Stimulated activated CD4-positive, alpha-beta T cell treated with anti-CD3 and anti-CD28 coated beads, Interleukin-1b, Interleukin-23, amount 100 ng/mL, for 4 hours (primary cell): Measurements from ENCODE around the gene RIN3.

Experiments used
- DNase-seq, 2 donors: peaks; one replicate each; pipeline ENCODE4 v3.0.0-alpha.2; 2020; ENCODE audit warnings: low read depth in 2 of 2

Gene RIN3

GRCh38 chr14:92507174-92507768 lies 6.3 kb upstream of the RIN3 start:
- no peak for DNase-seq

GRCh38 chr14:92510972-92511371 lies 2.6 kb upstream of the RIN3 start:
- DNase-seq: no peak

DNA sequence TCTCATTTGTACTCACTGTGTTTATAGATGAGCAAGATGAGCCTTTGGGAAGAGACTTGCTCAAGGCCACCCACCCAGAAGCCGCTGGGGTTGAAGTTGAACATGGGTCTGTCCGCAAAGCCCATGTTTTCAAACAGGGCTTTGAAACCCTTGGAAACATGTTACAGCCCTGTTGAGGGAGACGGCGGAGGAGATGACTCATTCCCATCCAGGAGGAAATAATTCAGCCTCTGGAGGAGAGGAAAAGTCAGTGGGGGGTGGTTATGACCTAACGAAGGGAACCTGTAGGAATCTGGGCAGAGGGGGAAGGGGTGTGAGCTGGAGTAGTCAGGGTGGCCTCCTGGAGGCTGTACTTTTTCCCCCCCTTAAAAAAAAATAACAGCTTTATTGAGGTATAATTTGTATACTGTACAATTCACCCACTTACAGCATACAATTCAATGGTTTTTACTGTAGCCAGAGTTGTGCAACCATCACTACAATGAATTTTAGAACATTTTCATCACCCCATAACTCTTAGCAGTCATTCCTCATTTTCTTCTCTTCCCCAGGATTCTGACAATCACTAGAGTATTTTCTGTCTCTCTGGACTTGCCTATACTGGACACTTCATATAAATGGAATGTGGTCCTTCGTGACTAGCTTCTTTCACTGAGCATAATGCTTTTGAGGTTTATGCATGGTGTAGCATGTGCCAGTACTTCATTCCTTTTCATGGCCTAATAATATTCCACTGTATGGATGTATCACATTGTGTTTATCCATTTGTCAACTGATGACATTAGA lies 1.9 kb upstream of the RIN3 start:
- no peak for DNase-seq

DNA sequence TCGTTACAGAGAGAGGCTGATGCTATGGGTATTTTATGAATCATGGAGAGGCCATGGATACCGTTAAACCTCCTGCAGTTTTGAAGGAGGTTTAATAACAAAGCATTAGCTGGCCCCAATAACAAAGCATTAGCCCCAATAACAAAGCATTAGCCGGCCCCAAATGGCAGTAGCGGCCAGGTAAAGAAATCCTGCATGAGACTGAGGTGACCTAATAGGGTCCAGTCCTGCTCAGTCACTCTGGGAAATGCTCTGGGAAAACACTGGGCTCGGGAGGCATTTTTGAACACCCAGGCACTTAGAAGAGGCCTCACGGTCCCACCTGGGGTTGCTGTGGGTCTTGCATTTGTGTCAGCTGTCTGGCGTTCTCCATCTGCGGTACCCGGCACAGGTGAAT lies 776 bp upstream of the RIN3 start:
- no peak for DNase-seq

DNA sequence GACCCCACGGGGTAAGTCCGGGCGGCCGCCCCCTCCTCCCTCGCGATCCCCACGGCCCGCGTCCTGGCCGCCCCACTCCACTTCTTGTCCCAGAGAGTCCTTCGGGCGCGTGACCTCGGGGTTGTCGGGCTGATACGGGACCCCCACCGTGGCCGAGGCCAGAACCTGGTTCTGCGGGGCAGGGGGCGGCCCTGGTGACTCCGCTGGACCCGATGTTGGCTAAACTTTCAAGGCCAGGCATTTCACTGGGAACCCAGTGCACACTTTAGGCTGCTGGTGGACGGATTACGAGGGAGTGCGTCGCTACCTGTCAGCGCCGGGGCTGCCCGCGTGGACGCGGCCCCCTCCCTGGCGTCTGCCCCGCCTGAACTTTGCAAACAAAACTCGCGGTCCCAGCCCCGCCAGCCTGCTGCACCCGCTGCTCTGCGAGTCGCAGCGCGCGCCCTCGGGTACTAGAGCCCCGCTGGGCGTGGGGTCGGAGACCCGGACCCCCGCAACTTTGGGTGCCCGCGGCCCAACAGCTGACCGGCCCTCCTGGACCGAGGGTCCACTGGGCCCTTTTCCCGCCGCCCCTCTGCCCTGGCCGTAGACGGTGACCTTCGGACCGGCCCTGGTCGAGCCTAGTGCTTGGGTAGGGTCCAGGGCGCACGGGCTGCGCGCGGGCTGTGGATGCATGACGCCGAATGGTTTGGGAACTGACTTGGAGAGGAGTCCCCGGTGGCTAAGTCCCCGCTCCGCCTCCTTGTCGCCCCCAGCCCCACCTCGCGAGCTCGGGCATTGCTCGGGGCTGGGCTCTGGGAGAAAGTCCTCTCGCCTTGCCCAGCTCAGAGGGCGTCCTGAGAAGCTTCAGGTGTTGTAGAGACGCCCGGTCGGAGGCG lies 624 bp downstream of the RIN3 start:
- peak; percentile 26 to 27 for DNase-seq

DNA sequence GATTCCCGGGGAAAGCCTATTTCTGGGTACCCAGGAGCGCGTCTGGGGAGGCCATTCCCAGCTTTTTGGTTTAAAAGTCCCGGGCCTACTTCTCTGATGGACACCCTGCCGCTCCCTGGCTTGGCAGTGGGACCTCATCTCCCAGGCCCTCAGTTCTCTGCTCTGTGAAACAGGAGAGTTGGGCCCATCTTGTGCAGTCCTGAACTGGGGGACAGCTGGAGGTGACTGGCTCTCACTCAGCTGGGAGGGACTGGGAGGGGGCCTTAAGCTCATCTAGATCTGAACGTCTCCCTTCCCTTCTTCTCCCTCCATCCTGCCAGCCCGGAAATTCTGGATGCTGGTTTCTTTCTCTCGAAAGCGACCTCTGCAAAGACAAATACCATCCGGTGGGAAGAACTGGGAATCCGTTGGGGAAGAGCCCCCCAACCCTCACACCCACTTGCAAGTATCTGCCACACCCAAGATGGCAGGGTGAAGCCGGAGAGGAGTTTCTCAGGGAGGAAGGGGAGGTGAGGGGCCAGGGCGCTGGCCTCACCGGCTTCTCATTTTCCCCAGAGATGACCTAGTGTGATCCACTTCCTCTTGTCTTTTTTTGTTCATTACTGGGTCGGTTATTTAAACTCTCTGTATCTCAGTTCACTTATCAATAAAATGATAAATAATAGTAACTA lies 1.4 kb downstream of the RIN3 start:
- DNase-seq: no peak

DNA sequence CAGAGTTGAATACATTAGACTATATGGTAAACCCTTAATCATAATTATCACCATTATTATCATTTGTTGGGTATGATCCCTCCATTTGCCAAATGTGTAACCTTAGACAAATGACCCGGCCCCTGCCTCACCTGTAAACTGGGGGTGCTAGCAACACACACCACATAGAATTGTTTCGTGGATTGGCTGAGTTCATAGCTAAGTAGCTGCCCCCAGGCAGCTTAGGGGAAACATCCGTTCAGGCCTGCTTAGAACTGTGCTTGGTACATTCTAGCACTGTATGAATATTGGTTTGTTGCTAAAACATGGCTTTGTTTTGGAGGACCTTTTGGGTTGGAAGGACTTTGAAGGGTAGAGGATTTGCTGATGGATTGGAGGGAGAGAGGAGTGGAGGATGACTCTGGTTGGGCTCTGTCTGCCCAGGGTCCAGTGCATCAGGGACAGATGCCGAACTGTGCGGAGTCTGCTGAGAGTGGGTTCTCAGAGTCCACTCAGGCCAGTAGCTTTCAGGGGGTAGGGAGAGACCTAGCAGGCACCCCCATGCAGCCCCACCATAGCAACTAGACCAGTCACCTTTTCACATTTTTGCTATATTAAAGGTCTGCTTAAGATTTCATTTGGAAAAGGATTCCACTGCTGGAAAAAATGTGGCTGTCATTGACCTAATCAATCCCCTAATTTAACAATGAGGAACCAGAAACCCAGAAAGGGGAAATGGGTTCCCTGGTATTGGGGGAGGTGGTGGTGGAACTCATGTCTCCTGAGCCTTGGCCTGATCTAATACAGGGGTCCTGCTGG lies 2.2 kb downstream of the RIN3 start:
- DNase-seq: no peak

DNA sequence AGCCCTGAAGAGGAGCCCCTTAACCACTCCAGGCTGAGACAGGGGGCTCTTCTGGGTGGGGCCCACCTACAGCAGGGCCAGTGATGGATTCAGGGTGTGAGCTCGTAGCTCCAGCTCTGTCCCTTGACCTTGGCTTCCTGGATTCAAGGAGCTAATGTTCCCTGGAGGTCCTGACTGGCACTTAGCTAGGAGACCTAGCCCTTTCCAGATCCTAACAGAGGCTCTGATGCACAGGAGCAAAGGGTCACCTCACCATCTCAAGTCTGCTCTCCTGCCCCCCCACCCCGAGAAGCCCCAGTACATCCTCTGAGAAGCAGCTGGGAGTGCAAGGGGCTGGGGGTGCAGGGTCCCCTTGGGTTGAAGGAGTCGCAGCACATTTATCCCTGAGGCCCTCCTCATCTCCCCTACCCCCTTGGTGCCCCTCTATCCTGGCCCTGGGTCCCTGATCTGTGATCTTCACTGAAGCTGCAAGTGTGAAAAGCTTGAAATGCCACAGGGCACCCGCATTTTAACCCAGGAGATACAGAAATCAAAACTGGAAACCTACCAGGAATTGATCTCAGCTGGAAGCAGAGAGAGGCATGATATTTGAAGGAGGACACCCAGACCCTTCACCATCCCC lies 2.9 kb downstream of the RIN3 start:
- DNase-seq: no peak

DNA sequence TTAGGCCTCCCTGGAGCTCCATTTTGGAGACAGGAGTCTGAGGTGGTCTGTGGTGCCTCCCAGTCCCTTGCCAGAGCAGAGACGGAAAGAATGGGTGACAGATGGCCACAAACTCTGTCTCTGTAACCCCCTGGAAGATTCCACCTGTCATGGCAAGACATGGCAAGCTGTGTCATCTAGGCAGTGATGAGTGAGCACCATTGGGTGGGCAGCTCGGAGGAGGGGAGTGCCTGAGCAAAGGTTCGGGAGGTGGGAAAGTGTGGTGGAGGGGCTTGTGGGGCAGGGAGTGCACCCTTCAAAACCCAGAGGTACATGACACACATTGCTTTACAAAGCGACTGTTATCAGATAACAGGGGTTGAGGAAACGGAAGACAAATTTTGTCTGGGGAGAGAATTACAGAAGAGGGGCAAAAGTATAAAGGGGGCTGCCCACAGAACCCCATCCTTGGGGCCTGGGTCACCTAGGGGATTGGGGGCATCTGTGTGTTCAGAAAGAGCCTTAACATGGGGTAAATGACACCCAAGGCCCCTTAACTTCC lies 3.5 kb downstream of the RIN3 start:
- peak in 1 of 2 donors; percentile 21 for DNase-seq

- DNase-seq: no peak
Observed at GRCh38 chr14:92517761-92518160, 4.2 kb downstream of the RIN3 start.

DNA sequence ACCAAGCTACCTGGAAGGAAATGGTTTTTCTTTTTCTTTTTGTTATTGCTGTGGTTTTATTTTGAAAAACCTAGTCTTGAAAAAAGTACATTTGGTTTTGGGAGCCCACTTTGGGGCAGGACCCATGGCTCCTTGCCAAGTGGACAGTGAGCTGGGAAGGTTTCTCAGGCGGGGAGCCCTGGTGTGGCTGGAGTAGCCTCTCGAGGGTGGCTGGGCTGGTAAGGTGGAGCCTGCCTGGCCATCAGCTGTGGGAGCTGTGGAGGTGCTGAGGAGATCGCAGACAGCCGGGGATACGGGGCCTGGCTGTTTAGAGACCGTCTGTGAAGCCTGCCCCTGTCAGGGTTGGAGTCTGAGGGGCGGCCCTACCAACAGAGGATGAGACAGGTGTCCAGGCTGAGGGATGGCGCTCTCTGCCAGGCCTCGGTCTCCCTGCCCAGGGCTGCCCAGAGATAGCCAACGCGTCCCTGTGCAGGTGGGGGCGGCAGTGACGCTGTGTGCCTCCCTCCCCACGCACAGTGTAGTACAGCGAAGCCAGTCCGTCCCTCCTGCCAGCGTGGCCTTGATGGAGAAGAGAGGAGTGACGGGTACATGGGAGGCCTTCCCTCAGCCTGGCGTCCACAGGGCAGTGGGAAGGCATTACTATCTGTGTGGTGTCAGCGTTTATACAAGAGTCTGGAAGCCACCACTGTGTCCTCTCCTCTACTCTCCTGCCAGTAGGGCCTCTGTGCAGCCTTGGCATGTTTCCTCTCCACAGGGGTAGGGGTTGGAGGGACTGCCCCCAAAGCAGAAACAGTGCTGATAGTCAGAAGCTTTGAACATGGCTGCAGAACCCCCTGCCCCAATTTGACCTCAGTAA lies 5.9 kb downstream of the RIN3 start:
- DNase-seq: no peak

- no peak for DNase-seq
Observed at GRCh38 chr14:92520102-92521057, 6.8 kb downstream of the RIN3 start.

DNA sequence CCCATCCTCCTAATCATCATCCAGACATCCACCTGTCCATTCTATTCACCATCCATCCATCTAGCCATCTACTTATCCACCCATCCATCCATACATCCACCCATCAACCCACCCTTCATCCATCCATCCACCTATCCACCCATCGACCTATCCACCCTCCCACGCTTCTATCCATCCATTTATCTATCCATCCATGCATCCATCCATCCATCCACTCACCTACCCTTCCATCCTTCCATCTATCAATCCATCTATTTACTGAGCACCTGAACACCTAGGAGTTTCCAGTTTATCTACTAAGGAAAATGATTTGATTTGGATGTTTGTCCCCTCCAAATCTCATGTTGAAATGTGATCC lies 7.5 kb downstream of the RIN3 start:
- no peak for DNase-seq

GRCh38 chr14:92523752-92524151 lies 10.2 kb downstream of the RIN3 start:
- no peak for DNase-seq

DNA sequence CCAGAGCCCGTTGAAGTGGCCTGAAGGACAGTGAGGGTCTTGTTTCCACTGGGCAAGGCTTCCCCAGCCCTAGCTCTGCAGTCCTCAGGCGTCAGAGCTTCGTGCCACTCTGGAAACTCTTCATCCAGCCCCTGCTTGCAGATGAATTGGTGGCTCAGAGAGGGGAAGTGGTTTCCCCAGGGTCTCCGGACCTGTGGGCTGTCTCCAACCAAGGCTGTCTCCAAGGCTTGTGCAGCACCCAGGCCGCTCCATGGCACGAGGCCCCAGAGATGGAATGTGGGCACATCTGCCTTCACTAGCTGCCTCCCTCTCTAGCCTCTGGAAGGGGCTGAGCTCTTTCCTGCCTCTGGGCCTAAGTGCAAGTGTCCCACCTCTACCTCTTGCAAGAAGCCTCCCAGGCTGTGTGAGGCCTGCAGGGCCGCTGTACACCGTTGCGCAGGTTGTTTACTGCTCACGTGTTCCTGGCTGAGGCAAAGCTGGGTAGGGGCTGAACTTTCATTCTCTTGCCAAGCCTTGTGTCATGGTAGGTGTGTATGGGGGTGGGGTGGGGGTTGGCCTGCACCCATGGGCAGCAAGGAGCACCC lies 11.1 kb downstream of the RIN3 start:
- DNase-seq: no peak

DNA sequence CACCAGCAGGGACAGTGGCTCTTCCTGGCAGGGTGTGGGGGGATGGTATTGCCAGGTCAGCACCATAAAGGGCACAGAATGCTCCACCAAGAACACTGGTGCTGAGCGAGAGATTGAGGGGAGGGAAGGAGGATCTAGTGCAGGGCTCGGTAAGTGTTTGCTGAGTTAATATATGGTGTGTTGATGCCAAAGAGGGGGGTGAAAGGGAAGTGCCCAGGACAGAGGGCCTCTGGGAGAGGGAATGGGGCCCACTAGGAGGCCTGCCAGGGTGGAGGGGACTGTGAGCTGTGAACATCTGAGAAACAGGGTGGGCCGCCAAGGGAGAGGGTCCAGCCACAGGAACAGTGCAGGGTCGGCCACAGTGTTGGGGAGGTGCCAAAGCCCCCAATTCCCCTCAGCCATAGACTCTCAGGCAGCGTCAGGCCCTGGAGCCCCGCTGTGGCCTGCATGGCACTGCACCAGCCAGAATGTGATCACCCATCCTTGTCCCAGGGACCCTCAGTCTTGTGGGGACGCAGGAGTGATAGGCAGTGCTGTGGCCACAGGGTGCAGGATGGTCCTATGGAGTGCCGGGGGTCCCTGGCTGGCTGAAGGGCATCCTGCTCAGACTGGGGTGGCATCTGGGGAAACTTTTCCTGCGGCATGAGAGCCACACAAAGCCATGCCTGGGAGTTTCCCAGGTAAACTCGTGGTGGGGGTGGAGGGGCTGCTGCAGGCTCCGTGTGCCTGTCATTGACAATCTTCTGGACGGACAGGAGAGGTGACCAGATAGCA lies 11.9 kb downstream of the RIN3 start:
- no peak for DNase-seq

DNA sequence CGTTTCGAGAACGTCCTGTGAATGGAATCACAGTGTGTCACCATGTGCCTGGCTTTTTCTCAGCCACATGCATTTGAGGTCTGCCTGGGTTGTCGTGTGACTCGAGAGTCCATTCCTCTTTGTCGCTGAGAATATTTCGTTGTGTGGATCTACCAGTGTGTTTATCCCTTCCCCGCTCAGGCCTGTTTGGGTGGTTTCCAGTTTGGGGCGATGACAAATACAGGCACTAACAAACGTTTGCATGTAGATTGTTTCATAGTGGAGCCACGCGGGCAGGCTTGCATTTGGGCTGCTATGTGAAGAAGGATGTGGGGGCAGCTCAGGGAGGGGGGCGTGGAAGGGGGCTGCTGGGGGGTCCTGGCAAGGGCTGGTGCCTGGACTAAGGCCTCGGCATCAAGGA lies 14.1 kb downstream of the RIN3 start:
- no peak for DNase-seq
